ENCODE results near the gene DHODH. TPM values are rescaled to one million over a fixed set of nuclear protein-coding genes. Genes with fewer than 3 reads are reported as not detected.

Gene DHODH
- total and polyA plus RNA-seq, 2 of the 8 experiments (the other 6 are each of a cell fraction or from before 2014, with no cell fraction given) = 9.1 to 19.4 TPM

DNA sequence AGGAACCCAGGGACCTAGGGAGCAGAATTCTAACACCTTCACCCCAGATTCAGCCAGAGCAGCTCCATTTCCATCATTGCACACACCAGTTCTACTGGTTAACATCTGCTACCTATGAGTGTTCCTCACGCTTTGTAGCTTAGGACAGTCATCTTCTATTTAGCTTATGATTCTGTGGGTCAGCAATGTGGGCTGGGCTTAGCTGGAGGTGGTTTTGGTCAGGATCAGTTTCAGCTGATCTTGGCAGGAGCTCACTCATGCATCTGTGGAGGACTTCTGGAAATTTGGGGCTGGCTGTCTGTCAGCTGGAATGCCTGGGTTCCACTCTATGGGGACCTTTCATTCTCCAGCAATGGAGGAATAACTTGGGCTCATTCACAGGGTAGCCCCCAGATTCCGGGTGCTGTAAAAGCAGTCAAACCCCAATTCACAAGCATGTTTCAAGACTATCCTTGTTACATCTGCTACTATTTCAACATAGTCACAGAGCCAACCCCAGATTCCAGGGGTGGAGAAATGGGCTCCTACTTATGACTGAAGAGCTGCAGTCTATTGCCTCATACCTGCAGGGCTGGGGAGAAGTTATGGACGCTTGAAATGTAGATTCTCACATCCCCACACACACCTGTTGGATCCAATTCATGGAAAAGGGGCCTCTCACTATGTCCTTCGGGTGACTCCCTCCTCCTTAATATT, 42.4 kb downstream of the DHODH start:
- Histone ChIP-seq H3K56ac (replicated peaks; ENCODE audit: insufficient read length, low read depth, low read length) (no peak overlapping the region), H3K79me2 (ENCODE audit: control insufficient read depth in 1 of 2, insufficient read depth in 2 of 2, low read length in 2 of 2) (no peaks in the 10 kb centered on the region), H3K4me1 (replicated peaks in 1 of 4; ENCODE audit: control insufficient read depth in 3 of 4, insufficient read depth in 4 of 4, low read length in 3 of 4) (no peaks in the 10 kb centered on the region), H2AFZ (ENCODE audit: low read length) (no peak overlapping the region), H3K9ac (replicated peaks in 1 of 4; ENCODE audit: extremely low read depth in 1 of 4, low read depth in 3 of 4, low read length in 3 of 4) (no peak overlapping the region), H3K4me2 (ENCODE audit: insufficient read depth in 1 of 2, low read depth in 2 of 2, low read length in 2 of 2) (no peak overlapping the region), H3K36me3 (ENCODE audit: control insufficient read depth in 2 of 4, insufficient read depth in 4 of 4, low read length in 3 of 4) (no peaks in the 10 kb centered on the region), H3K9me3 (ENCODE audit: insufficient read depth in 2 of 2, low read depth in 1 of 2, low read length in 1 of 2) (no peaks in the 10 kb centered on the region), H2AK5ac (ENCODE audit: low read depth, low read length) (no peak overlapping the region), H4K91ac (replicated peaks; ENCODE audit: insufficient read length, low read length) (no peak overlapping the region), H3K4me3 (ENCODE audit: extremely low read depth in 1 of 4, insufficient read depth in 2 of 4, low read depth in 3 of 4, low read length in 4 of 4) (no peak overlapping the region), H2BK15ac (ENCODE audit: low read length) (no peak overlapping the region), H3K27me3 (replicated peaks in 1 of 4; ENCODE audit: control insufficient read depth in 3 of 4, extremely low read depth in 1 of 4, insufficient read depth in 3 of 4, low read length in 3 of 4) (no peaks in the 10 kb centered on the region), H2BK20ac (ENCODE audit: low read length) (no peak overlapping the region), H4K8ac (ENCODE audit: extremely low read depth, insufficient read depth, low read length) (no peak overlapping the region), H3K23ac (ENCODE audit: insufficient read length) (no peak overlapping the region), H4K20me1 (replicated peaks in 1 of 2; ENCODE audit: control insufficient read depth in 1 of 2, insufficient read depth in 2 of 2, low read length in 2 of 2) (no peaks in the 10 kb centered on the region), H3K18ac (ENCODE audit: extremely low read depth, low read length) (no peak overlapping the region), H3K79me1 (ENCODE audit: low read depth, low read length) (no peaks in the 10 kb centered on the region), H3K23me2 (ENCODE audit: low read depth, low read length) (no peaks in the 10 kb centered on the region), H3K27ac (ENCODE audit: low read depth, low read length) (no peak overlapping the region), H2BK12ac (ENCODE audit: low read depth, low read length) (no peak overlapping the region), H3K4ac (replicated peaks; ENCODE audit: insufficient read length, low read depth, low read length) (no peak overlapping the region), H4K5ac (ENCODE audit: insufficient read length, low read depth, low read length) (no peak overlapping the region), H3K14ac (ENCODE audit: insufficient read length) (no peak overlapping the region), H2BK5ac (ENCODE audit: low read depth, low read length) (no peak overlapping the region), H2BK120ac (replicated peaks; ENCODE audit: low read depth, low read length) (no peak overlapping the region)
- FAIRE-seq = no peak
- ChIA-PET POLR2A (ENCODE audit: partially characterized antibody) (interaction anchor here (0.8 to 1.2 kb wide), 3 partner anchors 10 to 43 kb away, joined by 3 to 4 read pairs (median 3); partner anchors contain the start of genes DHX38 and TXNL4B), CTCF (ENCODE audit: partially characterized antibody) (interaction anchor here (1.0 to 1.6 kb wide), 3 partner anchors 13 to 19 kb away, joined by 3 to 4 read pairs (median 3); no protein-coding TSS in a partner anchor)
- DNase-seq (ENCODE audit: low read depth in 1 of 2, low spot score in 2 of 2) = no peak
- WGBS, 2 experiments (ENCODE audit: extremely low coverage in 1 of 2, insufficient coverage in 1 of 2, insufficient read length in 1 of 2, insufficient replicate concordance in 2 of 2, low coverage in 1 of 2, low lambda C conversion rate in 2 of 2, missing lambda C conversion rate in 1 of 2) = 91% methylated on average over 4 of the region's 4 CpGs; no CpG with 5 or more reads in 1 of the 2 experiments
- TF ChIP-seq RAD21 (IDR thresholded peaks at IDR 0.05 in 1 of 2, conservative IDR thresholded peaks at IDR 0.05 in 1 of 2; ENCODE audit: low read depth in 2 of 2, low read length in 2 of 2) = no peak
- TF ChIP-seq, protein P1, sequence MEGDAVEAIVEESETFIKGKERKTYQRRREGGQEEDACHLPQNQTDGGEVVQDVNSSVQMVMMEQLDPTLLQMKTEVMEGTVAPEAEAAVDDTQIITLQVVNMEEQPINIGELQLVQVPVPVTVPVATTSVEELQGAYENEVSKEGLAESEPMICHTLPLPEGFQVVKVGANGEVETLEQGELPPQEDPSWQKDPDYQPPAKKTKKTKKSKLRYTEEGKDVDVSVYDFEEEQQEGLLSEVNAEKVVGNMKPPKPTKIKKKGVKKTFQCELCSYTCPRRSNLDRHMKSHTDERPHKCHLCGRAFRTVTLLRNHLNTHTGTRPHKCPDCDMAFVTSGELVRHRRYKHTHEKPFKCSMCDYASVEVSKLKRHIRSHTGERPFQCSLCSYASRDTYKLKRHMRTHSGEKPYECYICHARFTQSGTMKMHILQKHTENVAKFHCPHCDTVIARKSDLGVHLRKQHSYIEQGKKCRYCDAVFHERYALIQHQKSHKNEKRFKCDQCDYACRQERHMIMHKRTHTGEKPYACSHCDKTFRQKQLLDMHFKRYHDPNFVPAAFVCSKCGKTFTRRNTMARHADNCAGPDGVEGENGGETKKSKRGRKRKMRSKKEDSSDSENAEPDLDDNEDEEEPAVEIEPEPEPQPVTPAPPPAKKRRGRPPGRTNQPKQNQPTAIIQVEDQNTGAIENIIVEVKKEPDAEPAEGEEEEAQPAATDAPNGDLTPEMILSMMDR (IDR thresholded peaks at IDR 0.05; ENCODE audit: control extremely low read depth in 1 of 3, insufficient read depth in 1 of 3, low read depth in 1 of 3, low read length in 3 of 3) = no peak
- TF ChIP-seq CTBP2 (IDR thresholded peaks at IDR 0.05; ENCODE audit: borderline replicate concordance, insufficient read depth, insufficient read length, low read length) = no peak
- TF ChIP-seq HDAC6 (IDR thresholded peaks at IDR 0.05; ENCODE audit: low read depth, low read length) = no peak
- TF ChIP-seq CHD1 (IDR thresholded peaks at IDR 0.05; ENCODE audit: low read depth, low read length) = no peak
- no peak for TF ChIP-seq GABPA (IDR thresholded peaks at IDR 0.05; ENCODE audit: borderline replicate concordance, insufficient read depth, low read length)
- no peak for TF ChIP-seq BCL11A (IDR thresholded peaks at IDR 0.05; ENCODE audit: low read depth in 2 of 2, low read length in 2 of 2)
- no peak for TF ChIP-seq TBP (IDR thresholded peaks at IDR 0.05; ENCODE audit: low read depth, low read length)
- no peak for TF ChIP-seq JUN (IDR thresholded peaks at IDR 0.05; ENCODE audit: low read depth, low read length)
